H1 (cell line): Measurements from ENCODE around the gene OBI1. TPM values are rescaled to one million over a fixed set of nuclear protein-coding genes. Genes with fewer than 3 reads are reported as not detected.

ENCODE experiments used
- CTCF ChIA-PET: fragments of 300-600 bp; sonication (Branson Sonifier 250); formaldehyde crosslinking; loops from one replicate; lab custom pipeline; 2021; ENCODE audit not compliant: partially characterized antibody; lab: Charles Lee
- POLR2A ChIA-PET: fragments of 300-600 bp; sonication (Branson Sonifier 250); formaldehyde crosslinking; loops from one replicate; lab custom pipeline; 2021; ENCODE audit warnings: inconsistent platforms; ENCODE audit not compliant: partially characterized antibody; lab: Charles Lee
- DNase-seq, 2 experiments: peaks; one replicate each; pipeline versions ENCODE4 v3.0.0 to v3.0.0-alpha.2; 2010 to 2022; ENCODE audit warnings: low spot score in 2 of 2, low read depth in 1 of 2, mixed read lengths in 1 of 2
- FAIRE-seq: peaks from 2 replicates; lab custom pipeline; 2011; peaks lifted over from hg19 to GRCh38; lab: Jason Lieb, UNC
- H2AFZ ChIP-seq: 2 replicates; pipeline ENCODE4 v1.8.1; 2012; ENCODE audit warnings: low read length, inconsistent platforms
- H2AK5ac ChIP-seq: 2 replicates; pipeline ENCODE4 v1.6.1; 2013; ENCODE audit warnings: low read depth, low read length
- H2BK120ac ChIP-seq: replicated peaks from 2 replicates; pipeline ENCODE3; 2013; ENCODE audit warnings: low read depth, low read length, inconsistent platforms
- H2BK12ac ChIP-seq: 2 replicates; pipeline ENCODE4 v1.6.1; 2013; ENCODE audit warnings: low read depth, low read length
- H2BK15ac ChIP-seq: 2 replicates; pipeline ENCODE4 v1.6.1; 2013; ENCODE audit warnings: low read length
- H2BK20ac ChIP-seq: 2 replicates; pipeline ENCODE4 v1.6.1; 2013; ENCODE audit warnings: low read length
- H2BK5ac ChIP-seq: 2 replicates; pipeline ENCODE4 v1.6.1; 2013; ENCODE audit warnings: low read depth, low read length
- H3K14ac ChIP-seq: 2 replicates; pipeline ENCODE4 v1.6.1; 2013; ENCODE audit warnings: inconsistent platforms; ENCODE audit not compliant: insufficient read length
- H3K18ac ChIP-seq: 2 replicates; pipeline ENCODE4 v1.6.1; 2013; ENCODE audit warnings: low read length; ENCODE audit errors: extremely low read depth
- H3K23ac ChIP-seq: 2 replicates; pipeline ENCODE4 v1.6.1; 2013; ENCODE audit warnings: inconsistent platforms; ENCODE audit not compliant: insufficient read length
- H3K23me2 ChIP-seq: 2 replicates; pipeline ENCODE4 v1.6.1; 2013; ENCODE audit warnings: low read depth, low read length
- H3K27ac ChIP-seq: 2 replicates; pipeline ENCODE4 v1.6.1; 2011; ENCODE audit warnings: low read depth, low read length, inconsistent platforms
- H3K27me3 ChIP-seq, 4 experiments: replicated peaks in 1 of 4; 1 replicate in 1 of 4; 2 replicates in 3 of 4; pipeline versions ENCODE4 v1.6.1 to v1.8.1; 2011 to 2013; ENCODE audit warnings: low read length in 3 of 4, mild to moderate bottlenecking in 3 of 4, inconsistent platforms in 2 of 4, mixed read lengths in 2 of 4, moderate library complexity in 1 of 4; ENCODE audit not compliant: control insufficient read depth in 3 of 4, insufficient read depth in 3 of 4; ENCODE audit errors: extremely low read depth in 1 of 4
- H3K36me3 ChIP-seq, 4 experiments: 2 replicates each; pipeline versions ENCODE4 v1.6.1 to v1.8.1; 2011 to 2013; ENCODE audit warnings: mild to moderate bottlenecking in 4 of 4, low read length in 3 of 4, moderate library complexity in 2 of 4, control low read depth in 1 of 4, inconsistent platforms in 1 of 4; ENCODE audit not compliant: insufficient read depth in 4 of 4, control insufficient read depth in 2 of 4
- H3K4ac ChIP-seq: replicated peaks from 2 replicates; pipeline ENCODE3; 2013; ENCODE audit warnings: low read length, low read depth, mixed read lengths, inconsistent platforms; ENCODE audit not compliant: insufficient read length
- H3K4me1 ChIP-seq, 4 experiments: replicated peaks in 1 of 4; 1 replicate in 1 of 4; 2 replicates in 3 of 4; pipeline versions ENCODE4 v1.6.1 to v1.8.1; 2011 to 2013; ENCODE audit warnings: low read length in 3 of 4, inconsistent platforms in 2 of 4, mixed read lengths in 1 of 4; ENCODE audit not compliant: insufficient read depth in 4 of 4, control insufficient read depth in 3 of 4
- H3K4me2 ChIP-seq, 2 experiments: 2 replicates each; pipeline versions ENCODE4 v1.6.1 to v1.8.1; 2011 to 2013; ENCODE audit warnings: low read depth in 2 of 2, low read length in 2 of 2, control low read depth in 1 of 2, inconsistent platforms in 1 of 2, mild to moderate bottlenecking in 1 of 2; ENCODE audit not compliant: insufficient read depth in 1 of 2
- H3K4me3 ChIP-seq, 4 experiments: fragments of 200-600, 300-600 bp in 1 of 4; sonication (generic), shearing (Covaris generic), sonication (Bioruptor Twin) in 1 of 4; 2 replicates each; pipeline versions ENCODE4 v1.5.1 to v1.8.1; 2011 to 2016; ENCODE audit warnings: low read length in 4 of 4, low read depth in 3 of 4, control low read depth in 2 of 4, inconsistent platforms in 2 of 4, mild to moderate bottlenecking in 2 of 4, mixed read lengths in 1 of 4, moderate library complexity in 1 of 4; ENCODE audit not compliant: insufficient read depth in 2 of 4; ENCODE audit errors: extremely low read depth in 1 of 4
- H3K56ac ChIP-seq: replicated peaks from 2 replicates; pipeline ENCODE3; 2013; ENCODE audit warnings: low read depth, mild to moderate bottlenecking, mixed read lengths, low read length, inconsistent platforms; ENCODE audit not compliant: insufficient read length
- H3K79me1 ChIP-seq: 2 replicates; pipeline ENCODE4 v1.6.1; 2013; ENCODE audit warnings: low read depth, low read length, control low read depth
- H3K79me2 ChIP-seq, 2 experiments: 2 replicates each; pipeline versions ENCODE4 v1.6.1 to v1.8.1; 2012 to 2013; ENCODE audit warnings: low read length in 2 of 2, mild to moderate bottlenecking in 2 of 2, inconsistent platforms in 1 of 2; ENCODE audit not compliant: insufficient read depth in 2 of 2, control insufficient read depth in 1 of 2
- H3K9ac ChIP-seq, 4 experiments: replicated peaks in 1 of 4; 1 replicate in 1 of 4; 2 replicates in 3 of 4; pipeline versions ENCODE4 v1.6.1 to v1.8.1; 2011 to 2013; ENCODE audit warnings: low read depth in 3 of 4, low read length in 3 of 4, control low read depth in 2 of 4, mild to moderate bottlenecking in 2 of 4, moderate library complexity in 2 of 4, inconsistent platforms in 1 of 4; ENCODE audit errors: extremely low read depth in 1 of 4
- H3K9me3 ChIP-seq, 2 experiments: 2 replicates each; pipeline versions ENCODE4 v1.6.1 to v1.8.1; 2012 to 2013; ENCODE audit warnings: mild to moderate bottlenecking in 2 of 2, moderate library complexity in 2 of 2, control low read depth in 1 of 2, inconsistent platforms in 1 of 2, low read depth in 1 of 2, low read length in 1 of 2, mixed read lengths in 1 of 2; ENCODE audit not compliant: insufficient read depth in 2 of 2
- H4K20me1 ChIP-seq, 2 experiments: replicated peaks in 1 of 2; 2 replicates each; pipeline versions ENCODE3 to v1.8.1; 2011 to 2013; ENCODE audit warnings: inconsistent platforms in 2 of 2, low read length in 2 of 2, mild to moderate bottlenecking in 1 of 2; ENCODE audit not compliant: insufficient read depth in 2 of 2, control insufficient read depth in 1 of 2
- H4K5ac ChIP-seq: 2 replicates; pipeline ENCODE4 v1.6.1; 2013; ENCODE audit warnings: low read length, low read depth, mixed read lengths, inconsistent platforms; ENCODE audit not compliant: insufficient read length
- H4K8ac ChIP-seq: 2 replicates; pipeline ENCODE4 v1.8.0; 2013; ENCODE audit warnings: mild to moderate bottlenecking, moderate library complexity, low read length, inconsistent platforms; ENCODE audit not compliant: insufficient read depth; ENCODE audit errors: extremely low read depth
- H4K91ac ChIP-seq: replicated peaks from 2 replicates; pipeline ENCODE3; 2013; ENCODE audit warnings: low read length, mixed read lengths, inconsistent platforms; ENCODE audit not compliant: insufficient read length
- BACH1 ChIP-seq: IDR thresholded peaks from 2 replicates; pipeline ENCODE4 v1.6.1; 2012; ENCODE audit warnings: low read length, improper control_type of control experiment
- E2F6 ChIP-seq: IDR thresholded peaks from 2 replicates; pipeline ENCODE4 v1.6.1; 2012; ENCODE audit warnings: inconsistent platforms
- EZH2 ChIP-seq: fragments of 200-600 bp; sonication (generic); IDR thresholded peaks from 2 replicates; pipeline ENCODE4 v1.7.1; 2012; ENCODE audit warnings: low read depth, mild to moderate bottlenecking, moderate library complexity, low read length, inconsistent platforms; ENCODE audit not compliant: severe bottlenecking
- KDM1A ChIP-seq: fragments of 200-600, 300-600 bp; sonication (generic); IDR thresholded peaks from 2 replicates; pipeline ENCODE4 v1.7.1; 2016; ENCODE audit warnings: mild to moderate bottlenecking, low read length, borderline replicate concordance
- KDM5A ChIP-seq: fragments of 200-600 bp; IDR thresholded peaks from 2 replicates; pipeline ENCODE4 v1.7.1; 2012; ENCODE audit warnings: mild to moderate bottlenecking, low read length, inconsistent platforms, mixed read lengths
- POLR2A ChIP-seq, 2 experiments: IDR thresholded peaks; 1 replicate in 1 of 2; 2 replicates in 1 of 2; pipeline ENCODE4 v1.6.1; 2011; ENCODE audit warnings: low read depth in 2 of 2, low read length in 2 of 2, mild to moderate bottlenecking in 2 of 2; ENCODE audit errors: control extremely low read depth in 1 of 2
- RNF2 ChIP-seq: fragments of 200-900, 300-1000 bp; sonication (generic); IDR thresholded peaks from 2 replicates; pipeline ENCODE4 v1.7.1; 2016; ENCODE audit warnings: borderline replicate concordance, low read depth, mild to moderate bottlenecking, antibody characterized with exemption, low read length; ENCODE audit not compliant: poor library complexity, severe bottlenecking; ENCODE audit errors: missing control alignments
- SIN3A ChIP-seq, 2 experiments: IDR thresholded peaks in 1 of 2; conservative IDR thresholded peaks in 1 of 2; 2 replicates each; pipeline ENCODE4 v1.6.1; 2011 to 2012; ENCODE audit warnings: low read length in 2 of 2, improper control_type of control experiment in 1 of 2, low read depth in 1 of 2, mild to moderate bottlenecking in 1 of 2
- SP4 ChIP-seq: IDR thresholded peaks from 2 replicates; pipeline ENCODE4 v1.6.1; 2012; ENCODE audit warnings: low read length, inconsistent platforms
- TCF12 ChIP-seq: IDR thresholded peaks from 2 replicates; pipeline ENCODE4 v1.6.1; 2011; ENCODE audit warnings: low read depth, mild to moderate bottlenecking, low read length
- WGBS, 2 experiments: shearing (Covaris generic) in 1 of 2; methylation state at CpG; one replicate each; pipeline versions ENCODE4 v1.1.6 to v1.1.7; 2013 to 2015; ENCODE audit warnings: low lambda C conversion rate in 2 of 2, mixed read lengths in 2 of 2, inconsistent platforms in 1 of 2, low coverage in 1 of 2, missing lambda C conversion rate in 1 of 2; ENCODE audit not compliant: insufficient replicate concordance in 2 of 2, insufficient coverage in 1 of 2, insufficient read length in 1 of 2; ENCODE audit errors: extremely low coverage in 1 of 2, missing lambda C conversion rate in 1 of 2; 5-methylcytosine and 5-hydroxymethylcytosine counted together
- polyA plus RNA-seq, 7 experiments: library from polyadenylated mRNA; depleted of rRNA in 3 of 7; stranded (reverse) in 5 of 7; unstranded in 2 of 7; fragments of >200 nt in 5 of 7; fragments of 200-250 nt in 2 of 7; gene quantifications; 1 replicate in 5 of 7; 2 replicates in 1 of 7; 4 replicates in 1 of 7; pipeline versions ENCODE4 v1.2.1 to v1.2.3, GENCODE V29; 2011 to 2013; ENCODE audit warnings: missing spikeins in 2 of 7, mixed read lengths in 2 of 7
- total RNA-seq: library from RNA; stranded (reverse); fragmentation: NEBNext Ultra II Directional; extraction: Animal tissue kit (Norgen Biotek cat#: 25700); gene quantifications from 2 replicates; pipeline ENCODE4 v1.2.1, GENCODE V29; 2021

OBI1 gene
- total and polyA plus RNA-seq, 2 of the 8 experiments (the other 6 are each of a cell fraction or from before 2014, with no cell fraction given): 7.1 to 14.3 TPM

DNA sequence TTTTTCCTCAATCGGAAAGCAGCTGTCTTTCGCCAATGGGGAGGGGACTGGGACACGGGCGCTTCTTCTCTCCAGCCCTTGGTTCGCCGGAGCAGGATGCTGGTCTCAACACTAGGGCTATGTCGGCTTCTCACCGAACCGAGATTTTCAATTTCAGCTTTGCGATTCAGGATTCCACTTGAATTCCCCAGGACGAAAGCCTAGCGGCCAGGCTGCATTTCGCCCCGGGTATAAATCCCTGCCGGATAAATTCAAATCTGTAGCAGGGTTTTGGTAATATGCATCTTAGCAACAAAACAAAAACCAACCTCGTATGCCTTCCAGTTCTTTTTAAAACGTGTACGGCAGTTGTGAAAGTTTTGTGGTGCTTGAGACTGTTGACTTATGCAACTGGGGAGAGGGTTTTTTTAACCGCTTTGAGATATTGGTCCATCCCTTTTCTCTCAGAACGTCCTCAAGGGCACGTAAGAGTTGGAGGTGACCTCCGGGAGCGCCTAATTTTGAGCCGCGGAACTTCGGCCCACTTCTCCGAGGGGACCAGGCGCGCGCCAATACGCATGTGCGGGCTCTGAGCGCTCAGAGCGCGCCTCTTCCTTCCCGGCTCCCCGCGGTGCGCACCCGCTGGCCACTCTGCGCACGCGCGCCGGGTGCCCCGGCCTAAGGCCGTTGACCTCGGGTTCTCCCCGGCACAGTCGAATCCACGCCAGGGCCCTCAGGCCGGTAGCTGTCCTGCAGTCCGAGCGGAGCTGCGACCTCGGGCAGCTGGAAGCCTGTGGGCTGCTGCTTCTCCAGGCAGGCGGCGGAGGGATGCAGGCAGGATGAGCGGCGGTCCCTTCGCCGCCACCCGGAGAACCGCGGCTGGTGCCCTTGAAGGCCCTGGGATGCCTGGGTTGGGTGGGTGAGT, 63.2 kb downstream of the OBI1 start:
- WGBS, 2 experiments: 1% methylated on average over 58 of the region's 65 CpGs; no CpG with 5 or more reads in 1 of the 2 experiments
- Histone ChIP-seq H4K20me1 (peaks cover 8 to 11% of the 10 kb centered on the region in 2 experiments), H4K5ac (no peak overlapping the region), H3K36me3 (no peaks in the 10 kb centered on the region; a peak in 1 of 8 replicates), H2BK120ac (no peak overlapping the region), H3K4ac (no peak overlapping the region), H2AK5ac (no peak overlapping the region), H4K8ac (no peak overlapping the region; the same call in 1 of the 2 replicates), H3K23ac (no peak overlapping the region), H3K56ac (no peak overlapping the region), H2BK5ac (no peak overlapping the region), H3K18ac (no peak overlapping the region), H3K4me1 (peaks cover 6 to 19% (median 8%) of the 10 kb centered on the region in 4 experiments), H3K23me2 (peaks cover 7% of the 10 kb centered on the region; the same call in 1 of the 2 replicates), H2AFZ (0 out of 2 replicates have a peak overlapping the region, but pooled peaks have one; percentile 58), H2BK12ac (peak overlapping the region; percentile 30; the same call in 1 of the 2 replicates), H3K79me1 (no peaks in the 10 kb centered on the region), H4K91ac (no peak overlapping the region), H3K4me2 (peak overlapping the region; percentile 64 to 96), H3K79me2 (no peaks in the 10 kb centered on the region), H3K9me3 (no peaks in the 10 kb centered on the region), H3K27me3 (peaks cover 61 to 91% (median 80%) of the 10 kb centered on the region in 4 experiments), H3K9ac (no peak overlapping the region), H3K4me3 (peak overlapping the region; percentile 30 to 63 (median 56)), H2BK20ac (no peak overlapping the region), H3K14ac (no peak overlapping the region), H2BK15ac (no peak overlapping the region), H3K27ac (no peak overlapping the region)
- ChIA-PET POLR2A (interaction anchor here (2.3 to 4.2 kb wide), 2 partner anchors 11 to 62 kb away, joined by 7 to 32 read pairs; no protein-coding TSS in a partner anchor), CTCF (interaction anchor here (0.7 to 3.0 kb wide), 8 partner anchors 9 to 463 kb away, joined by 3 to 15 read pairs (median 3); no protein-coding TSS in a partner anchor)
- DNase-seq (peak in 1 of 2 experiments; percentile 85), FAIRE-seq (no peak)
- TF ChIP-seq EZH2 (peak; percentile 38), E2F6 (peak; percentile 51), POLR2A (IDR thresholded peaks at IDR 0.05; ENCODE audit: control extremely low read depth in 1 of 2, low read depth in 2 of 2, low read length in 2 of 2) (no peak), RNF2 (peak; percentile 81), SIN3A (conservative IDR thresholded peaks at IDR 0.05 in 1 of 2, IDR thresholded peaks at IDR 0.05 in 1 of 2; ENCODE audit: low read depth in 1 of 2, low read length in 2 of 2) (peak in 1 of 2 experiments; percentile 38; a peak in 1 of 4 replicates), SP4 (no peak), TCF12 (no peak), BACH1 (no peak), KDM1A (peak; percentile 50; the same call in 1 of the 2 replicates), KDM5A (no peak)
